ENCODE results near the gene DPYD.

- TF ChIP-seq CTCF (IDR thresholded peaks at IDR 0.05), result no peak
- no peak for TF ChIP-seq POLR2A (IDR thresholded peaks at IDR 0.05)
- TF ChIP-seq EP300 (IDR thresholded peaks at IDR 0.05), result no peak
Measured at GRCh38 chr1:97352936-97353382, 567.9 kb downstream of the DPYD start.

Data from tibial nerve (tissue), 4 donors.